Measurements from ENCODE around the gene CCDC87.
A peak's percentile ranks its signal among the peaks of the same experiment; 100 is the strongest.

CCDC87 gene

GRCh38 chr11:66625752-66626149, 32.9 kb upstream of the CCDC87 start:
- no peak overlapping the region for H3K27ac ChIP-seq
- no peak for TF ChIP-seq ZFX (IDR thresholded peaks at IDR 0.05; ENCODE audit: borderline replicate concordance)
- TF ChIP-seq CTCF (IDR thresholded peaks at IDR 0.05), result no peak

GRCh38 chr11:66625041-66625751, 32.3 kb upstream of the CCDC87 start:
- no peak overlapping the region for H3K27ac ChIP-seq
- TF ChIP-seq ZFX (IDR thresholded peaks at IDR 0.05; ENCODE audit: borderline replicate concordance) (no peak), CTCF (IDR thresholded peaks at IDR 0.05) (no peak)

- no peak for TF ChIP-seq ZFX (IDR thresholded peaks at IDR 0.05; ENCODE audit: borderline replicate concordance)
- no peak for TF ChIP-seq CTCF (IDR thresholded peaks at IDR 0.05)
Observed at GRCh38 chr11:66624450-66624849, 31.6 kb upstream of the CCDC87 start.

GRCh38 chr11:66619080-66619554, 26.3 kb upstream of the CCDC87 start:
- TF ChIP-seq ZFX (IDR thresholded peaks at IDR 0.05; ENCODE audit: borderline replicate concordance), result no peak
- no peak for TF ChIP-seq CTCF (IDR thresholded peaks at IDR 0.05)
- peak overlapping the region; percentile 97 for H3K27ac ChIP-seq

More at GRCh38 chr11:66624450-66624849, 31.6 kb upstream of the CCDC87 start:
- no peak overlapping the region for H3K27ac ChIP-seq

- TF ChIP-seq CTCF (IDR thresholded peaks at IDR 0.05) (no peak), ZFX (IDR thresholded peaks at IDR 0.05; ENCODE audit: borderline replicate concordance) (no peak)
- H3K27ac ChIP-seq, result peak overlapping the region; percentile 97
Observed at GRCh38 chr11:66617155-66617834, 24.4 kb upstream of the CCDC87 start.

- TF ChIP-seq CTCF (IDR thresholded peaks at IDR 0.05) (no peak), ZFX (IDR thresholded peaks at IDR 0.05; ENCODE audit: borderline replicate concordance) (no peak)
- H3K27ac ChIP-seq, result peak within 1 kb of the TSS; percentile 97
Observed at GRCh38 chr11:66616379-66617154, 23.7 kb upstream of the CCDC87 start, which contains the start of gene RBM14. TSS of gene RBM14 (plus strand) at chr11:66616630. CDS start at chr11:66616721, 91 bp downstream.
